Osteoblast (primary cell): ENCODE results near the gene EML1. TPM values are rescaled to one million over a fixed set of nuclear protein-coding genes. Genes with fewer than 3 reads are reported as not detected.

ENCODE experiments used
- DNase-seq: peaks from one replicate; pipeline ENCODE4 v3.0.0; 2011; ENCODE audit warnings: low spot score, mixed read lengths; ENCODE audit not compliant: insufficient read length; ENCODE audit errors: missing footprints
- H2AFZ ChIP-seq: 2 replicates; pipeline ENCODE4 v1.6.0; 2011; ENCODE audit warnings: mild to moderate bottlenecking, low read length
- H3K27ac ChIP-seq: 2 replicates; pipeline ENCODE4 v1.5.1; 2011; ENCODE audit warnings: mild to moderate bottlenecking, low read depth, low read length, moderate library complexity
- H3K27me3 ChIP-seq: 2 replicates; pipeline ENCODE4 v1.6.0; 2012; ENCODE audit warnings: mild to moderate bottlenecking, control low read depth, inconsistent platforms, low read length, moderate library complexity; ENCODE audit not compliant: insufficient read depth
- H3K36me3 ChIP-seq: 2 replicates; pipeline ENCODE4 v1.5.1; 2011; ENCODE audit warnings: mild to moderate bottlenecking, low read length, control low read depth, moderate library complexity; ENCODE audit not compliant: insufficient read depth
- H3K4me1 ChIP-seq: 2 replicates; pipeline ENCODE4 v1.5.1; 2011; ENCODE audit warnings: mild to moderate bottlenecking, low read length, control low read depth, moderate library complexity; ENCODE audit not compliant: insufficient read depth
- H3K4me2 ChIP-seq: 2 replicates; pipeline ENCODE4 v1.6.0; 2011; ENCODE audit warnings: mild to moderate bottlenecking, low read length; ENCODE audit not compliant: insufficient read depth
- H3K4me3 ChIP-seq: fragments of 200-600 bp; sonication (generic); 3 replicates; pipeline ENCODE4 v1.5.1; 2012; ENCODE audit warnings: mild to moderate bottlenecking, low read length, inconsistent platforms; ENCODE audit not compliant: insufficient read depth
- H3K79me2 ChIP-seq: 2 replicates; pipeline ENCODE4 v1.6.0; 2012; ENCODE audit warnings: mild to moderate bottlenecking, low read length, control low read depth, inconsistent platforms; ENCODE audit not compliant: insufficient read depth
- H3K9me3 ChIP-seq: 2 replicates; pipeline ENCODE4 v1.5.1; 2011; ENCODE audit warnings: low read depth, low read length, control low read depth
- H4K20me1 ChIP-seq: 2 replicates; pipeline ENCODE4 v1.6.0; 2012; ENCODE audit warnings: mild to moderate bottlenecking, low read length, control low read depth; ENCODE audit not compliant: insufficient read depth
- CTCF ChIP-seq: IDR thresholded peaks from 2 replicates; pipeline ENCODE4 v1.5.1; 2011; ENCODE audit warnings: mild to moderate bottlenecking, low read depth, low read length, moderate library complexity; ENCODE audit errors: extremely low read depth
- total RNA-seq: library from RNA; depleted of rRNA; stranded (reverse); fragments of >200 nt; gene quantifications from 2 replicates; pipeline ENCODE4 v1.2.3, GENCODE V29; 2012

Gene EML1
- total RNA-seq, 1 donor, result 46.7 TPM

- Histone ChIP-seq H3K4me2 (peak overlapping the region; percentile 61), H3K27ac (peak overlapping the region; percentile 84), H3K27me3 (no peaks in the 10 kb centered on the region), H4K20me1 (no peaks in the 10 kb centered on the region), H3K9me3 (no peaks in the 10 kb centered on the region), H3K4me3 (no peak overlapping the region), H3K4me1 (peaks cover 51% of the 10 kb centered on the region), H3K36me3 (no peaks in the 10 kb centered on the region), H3K79me2 (no peaks in the 10 kb centered on the region), H2AFZ (peak overlapping the region; percentile 67)
- TF ChIP-seq CTCF, result no peak
- peak; percentile 83 for DNase-seq
Measured at GRCh38 chr14:99751539-99752485, 41.4 kb upstream of the EML1 start.

DNA sequence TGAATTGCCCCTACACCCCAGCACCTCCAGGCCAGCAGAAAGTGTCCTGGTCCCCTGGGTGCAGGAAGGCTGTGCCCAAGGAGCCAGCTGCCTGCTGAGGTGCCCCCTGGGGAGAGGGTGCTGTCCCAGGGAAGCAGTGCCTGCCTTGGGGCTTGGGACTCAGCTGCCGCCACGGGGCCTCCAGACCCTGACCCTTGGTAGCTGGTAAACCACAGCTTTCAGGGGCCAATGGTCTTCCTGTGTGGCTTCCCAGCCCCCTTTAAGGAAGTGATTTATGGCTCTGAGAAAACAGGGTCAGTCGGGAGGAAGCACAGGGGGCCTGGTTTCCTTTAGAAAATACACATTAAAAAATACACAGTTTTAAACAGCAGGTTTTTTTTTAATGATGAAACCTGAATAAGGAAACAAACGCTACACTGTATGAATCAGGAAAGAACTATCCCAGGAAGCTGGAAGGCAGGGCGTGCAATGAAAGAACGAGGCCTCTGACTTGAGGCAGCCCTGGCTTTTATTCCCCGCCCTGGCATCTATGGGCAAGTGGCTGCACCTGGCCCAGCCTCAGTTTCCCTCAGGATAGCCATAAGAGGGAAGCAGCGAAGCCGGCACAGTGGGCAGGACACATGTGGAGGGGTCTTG, 40.6 kb upstream of the EML1 start:
- Histone ChIP-seq H3K4me2 (peak overlapping the region; percentile 61), H3K79me2 (no peaks in the 10 kb centered on the region), H4K20me1 (no peaks in the 10 kb centered on the region), H3K27me3 (no peaks in the 10 kb centered on the region), H3K4me1 (peaks cover 55% of the 10 kb centered on the region), H3K27ac (peak overlapping the region; percentile 84), H3K9me3 (no peaks in the 10 kb centered on the region), H3K4me3 (peak overlapping the region; percentile 46), H3K36me3 (no peaks in the 10 kb centered on the region), H2AFZ (peak overlapping the region; percentile 67)
- TF ChIP-seq CTCF, result no peak
- peak; percentile 98 for DNase-seq

DNA sequence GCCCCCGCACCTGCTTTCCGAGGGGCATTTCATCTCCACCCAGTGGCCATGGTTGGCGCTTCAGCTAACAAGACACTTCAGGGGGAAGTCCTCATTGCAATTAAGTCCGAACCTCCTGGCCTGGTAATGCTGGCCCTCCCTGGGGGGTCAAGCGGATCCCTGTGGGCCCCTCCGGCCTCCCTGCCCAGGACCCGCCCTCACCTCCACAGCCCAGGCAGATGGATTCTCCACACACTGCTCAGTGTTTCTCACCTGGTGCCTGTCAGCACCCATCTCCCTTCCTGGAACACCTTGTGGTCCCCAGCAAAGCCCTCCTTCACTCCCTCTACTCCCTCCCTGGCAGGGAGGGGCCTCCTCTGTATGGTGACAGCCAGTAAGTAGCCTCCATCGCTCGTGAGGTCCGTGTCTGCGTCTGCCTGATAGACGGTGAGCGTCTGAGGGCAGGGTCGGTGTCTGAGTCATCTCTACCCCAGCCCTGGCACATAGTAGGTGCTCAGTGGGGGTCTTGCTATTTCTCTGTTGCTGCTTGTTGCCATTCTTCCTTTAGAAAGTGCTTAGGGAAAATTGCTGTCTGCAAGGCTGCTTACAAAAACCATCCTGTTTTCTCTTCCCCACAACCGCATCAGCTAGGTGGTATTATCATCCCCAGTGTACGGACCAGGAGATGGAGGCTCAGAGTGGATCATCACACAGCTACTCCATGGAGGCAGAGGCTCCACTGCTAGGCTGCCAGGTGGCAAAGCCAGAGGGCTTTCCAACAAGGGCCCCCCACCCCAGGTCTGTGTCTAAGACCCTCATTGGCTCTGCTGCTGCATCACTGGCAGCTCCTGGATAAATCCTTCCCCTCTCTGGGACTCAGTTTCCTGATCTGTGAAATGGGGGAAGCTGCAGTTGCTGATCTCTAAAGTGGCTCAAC, 39.7 kb upstream of the EML1 start:
- no peaks in the 10 kb centered on the region for H3K9me3 ChIP-seq
- no peak overlapping the region for H3K4me3 ChIP-seq
- no peaks in the 10 kb centered on the region for H3K79me2 ChIP-seq
- H3K4me2 ChIP-seq, result peak overlapping the region; percentile 22
- H3K27ac ChIP-seq, result peak overlapping the region; percentile 84
- H4K20me1 ChIP-seq, result no peaks in the 10 kb centered on the region
- H3K36me3 ChIP-seq, result no peaks in the 10 kb centered on the region
- peak; percentile 17 for TF ChIP-seq CTCF
- peak; percentile 71 for DNase-seq
- H3K4me1 ChIP-seq, result peaks cover 64% of the 10 kb centered on the region
- no peaks in the 10 kb centered on the region for H3K27me3 ChIP-seq
- H2AFZ ChIP-seq, result no peak overlapping the region
